ENCODE measurements around the gene SPSB3. TPM values are rescaled to one million over a fixed set of nuclear protein-coding genes. Genes with fewer than 3 reads are reported as not detected.

The SPSB3 gene
- total RNA-seq, 4 donors from 2014 or later, result 14.7 to 102 (median 64.5) TPM

GRCh38 chr16:1769402-1770300, 12.7 kb downstream of the SPSB3 start:
- no peak for TF ChIP-seq CTCF (IDR thresholded peaks at IDR 0.05; ENCODE audit: low read depth)

- TF ChIP-seq CTCF (IDR thresholded peaks at IDR 0.05; ENCODE audit: low read depth), result no peak
Observed at GRCh38 chr16:1768767-1769401, 13.5 kb downstream of the SPSB3 start.

GRCh38 chr16:1768061-1768766, 14.2 kb downstream of the SPSB3 start:
- no peak for TF ChIP-seq CTCF (IDR thresholded peaks at IDR 0.05; ENCODE audit: low read depth)

GRCh38 chr16:1767116-1767994, 15.0 kb downstream of the SPSB3 start:
- TF ChIP-seq CTCF (IDR thresholded peaks at IDR 0.05; ENCODE audit: low read depth), result no peak

- no peak for TF ChIP-seq CTCF (IDR thresholded peaks at IDR 0.05; ENCODE audit: low read depth)
Observed at GRCh38 chr16:1766701-1767100, 15.7 kb downstream of the SPSB3 start.

- TF ChIP-seq CTCF (IDR thresholded peaks at IDR 0.05; ENCODE audit: low read depth), result no peak
Observed at GRCh38 chr16:1766231-1766630, 16.1 kb downstream of the SPSB3 start.
